Small intestine (tissue), 7 donors: ENCODE results near the gene AOAH. TPM values are rescaled to one million over a fixed set of nuclear protein-coding genes. Genes with fewer than 3 reads are reported as not detected.

ENCODE experiments used
- DNase-seq, 2 donors: peaks; one replicate each; pipeline versions ENCODE4 v3.0.0 to v3.0.0-alpha.2; 2013
- FAIRE-seq: peaks from 2 replicates; lab custom pipeline; 2012; peaks lifted over from hg19 to GRCh38; lab: Jason Lieb, UNC
- H3K27ac ChIP-seq, 3 donors: one replicate each; pipeline ENCODE4 v1.5.1; 2013; ENCODE audit warnings: low read length in 2 of 3, mild to moderate bottlenecking in 2 of 3, control low read depth in 1 of 3, inconsistent platforms in 1 of 3, low read depth in 1 of 3, moderate library complexity in 1 of 3
- H3K27me3 ChIP-seq, 3 donors: one replicate each; pipeline ENCODE4 v1.6.1; 2013; ENCODE audit warnings: low read length in 3 of 3, inconsistent platforms in 1 of 3; ENCODE audit not compliant: control insufficient read depth in 3 of 3, insufficient read depth in 3 of 3
- H3K36me3 ChIP-seq, 3 donors: one replicate each; pipeline ENCODE4 v1.6.1; 2013; ENCODE audit warnings: low read length in 3 of 3, inconsistent platforms in 1 of 3, low read depth in 1 of 3, mild to moderate bottlenecking in 1 of 3, moderate library complexity in 1 of 3; ENCODE audit not compliant: control insufficient read depth in 3 of 3, insufficient read depth in 2 of 3
- H3K4me1 ChIP-seq, 3 donors: one replicate each; pipeline ENCODE4 v1.6.1; 2013; ENCODE audit warnings: low read length in 2 of 3, inconsistent platforms in 1 of 3, low read depth in 1 of 3, mild to moderate bottlenecking in 1 of 3, moderate library complexity in 1 of 3; ENCODE audit not compliant: control insufficient read depth in 3 of 3, insufficient read depth in 2 of 3
- H3K4me3 ChIP-seq, 3 donors: one replicate each; pipeline ENCODE4 v1.5.1; 2013; ENCODE audit warnings: low read length in 3 of 3, control low read depth in 1 of 3, inconsistent platforms in 1 of 3, low read depth in 1 of 3, mild to moderate bottlenecking in 1 of 3, moderate library complexity in 1 of 3
- H3K9me3 ChIP-seq, 2 donors: one replicate each; pipeline ENCODE4 v1.6.1; 2013; ENCODE audit warnings: low read depth in 1 of 2, low read length in 1 of 2; ENCODE audit not compliant: control insufficient read depth in 2 of 2, insufficient read depth in 1 of 2
- WGBS, 3 donors: extraction: QIAGEN DNeasy Blood & Tissue Kit; methylation state at CpG; one replicate each; pipeline ENCODE4 v1.1.7; 2013; 5-methylcytosine and 5-hydroxymethylcytosine counted together
- polyA plus RNA-seq, 4 donors: library from polyadenylated mRNA; stranded (reverse) in 3 of 4; unstranded in 1 of 4; fragments of 200-250 nt in 3 of 4; fragments of 120-200 nt in 1 of 4; gene quantifications; one replicate each; pipeline versions ENCODE4 v1.2.1 to v1.2.3, GENCODE V29; 2013
- donor health status: healthy with polysubstance abuse.
- donor health status: control.
- donor health status: control.
- donor health status: Bipolar disorder and iron deficiency.
- donor health status: healthy.

Gene AOAH
- polyA plus RNA-seq, 4 donors, result 2.9 to 20.4 (median 8.4) TPM

GRCh38 chr7:36747280-36748016, 23.2 kb upstream of the AOAH start:
- no peaks in the 10 kb centered on the region for H3K36me3 ChIP-seq
- 70 to 83% (median 77%) methylated on average over 4 of the region's 4 CpGs for WGBS, 3 donors
- DNase-seq (peak in 1 of 2 donors; percentile 77), FAIRE-seq (no peak)
- no peaks in the 10 kb centered on the region for H3K9me3 ChIP-seq
- peaks cover 0 to 45% (median 0%) of the 10 kb centered on the region in 3 donors for H3K4me1 ChIP-seq
- H3K27ac ChIP-seq, result peak overlapping the region in 1 of 3 donors; percentile 80
- no peaks in the 10 kb centered on the region for H3K27me3 ChIP-seq
- no peak overlapping the region for H3K4me3 ChIP-seq

GRCh38 chr7:36746347-36746746, 22.1 kb upstream of the AOAH start:
- FAIRE-seq (no peak), DNase-seq (peak in 1 of 2 donors; percentile 67)
- Histone ChIP-seq H3K36me3 (no peaks in the 10 kb centered on the region), H3K27ac (peak overlapping the region in 1 of 3 donors; percentile 80), H3K27me3 (no peaks in the 10 kb centered on the region), H3K4me3 (no peak overlapping the region), H3K4me1 (peaks cover 0 to 42% (median 0%) of the 10 kb centered on the region in 3 donors), H3K9me3 (peaks cover 0 to 5% of the 10 kb centered on the region in 2 donors)
- WGBS, 3 donors, result 37 to 56% (median 44%) methylated on average over 5 of the region's 5 CpGs

- H3K4me3 ChIP-seq, result no peak overlapping the region
- no peak for DNase-seq
- H3K27ac ChIP-seq, result no peak overlapping the region
- FAIRE-seq, result no peak
- H3K9me3 ChIP-seq, result peaks cover 0 to 5% of the 10 kb centered on the region in 2 donors
- H3K27me3 ChIP-seq, result no peaks in the 10 kb centered on the region
- no peaks in the 10 kb centered on the region for H3K36me3 ChIP-seq
- WGBS, 3 donors, result 85 to 92% (median 90%) methylated on average over 6 of the region's 6 CpGs
- H3K4me1 ChIP-seq, result peaks cover 0 to 21% (median 0%) of the 10 kb centered on the region in 3 donors
Measured at GRCh38 chr7:36742911-36743775, 18.8 kb upstream of the AOAH start.

DNA sequence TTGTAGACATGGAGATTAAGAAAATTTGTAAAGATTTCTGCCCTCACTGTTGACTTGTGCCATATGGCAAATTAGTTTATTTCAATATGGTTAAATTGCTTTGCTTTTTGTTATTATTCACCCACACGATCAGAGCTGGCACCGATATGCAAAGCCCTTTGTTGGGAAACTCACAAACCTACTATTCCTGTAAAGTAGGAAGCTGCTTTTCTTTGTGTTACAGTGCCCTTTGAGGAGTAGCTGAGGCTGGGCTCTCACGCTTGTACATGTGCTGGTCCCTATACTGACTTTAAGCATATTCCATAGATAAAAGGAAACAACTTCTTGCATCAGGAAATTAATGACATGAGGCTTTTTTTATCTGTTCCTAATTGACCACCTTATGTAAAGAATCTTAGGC, 17.6 kb upstream of the AOAH start:
- Histone ChIP-seq H3K4me1 (peaks cover 0 to 14% (median 0%) of the 10 kb centered on the region in 3 donors), H3K36me3 (no peaks in the 10 kb centered on the region), H3K27me3 (no peaks in the 10 kb centered on the region), H3K9me3 (peaks cover 0 to 5% of the 10 kb centered on the region in 2 donors), H3K27ac (no peak overlapping the region), H3K4me3 (no peak overlapping the region)
- FAIRE-seq (no peak), DNase-seq (no peak)
- 85 to 97% (median 92%) methylated on average over 3 of the region's 3 CpGs for WGBS, 3 donors

DNA sequence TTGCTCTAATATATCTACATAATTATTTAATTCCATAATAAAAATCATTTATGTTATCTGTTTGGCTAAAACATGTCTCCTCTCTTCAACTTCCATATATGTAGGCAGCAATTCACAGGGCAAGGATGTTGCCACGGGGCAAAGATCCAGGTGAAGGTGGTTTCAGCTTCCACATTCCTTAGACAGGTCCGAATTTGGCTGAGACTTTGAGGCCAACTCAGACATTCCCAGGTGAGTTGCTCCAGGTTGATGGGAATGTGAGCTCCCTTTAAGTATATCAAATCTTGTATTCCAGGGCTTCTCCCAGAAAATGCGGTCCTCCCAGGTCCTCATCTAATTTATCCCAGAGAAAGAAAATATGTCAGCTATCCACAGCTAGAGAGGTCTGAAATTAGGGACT, 15.1 kb upstream of the AOAH start:
- 86 to 98% (median 91%) methylated on average over 3 of the region's 3 CpGs for WGBS, 3 donors
- H3K4me3 ChIP-seq, result no peak overlapping the region
- FAIRE-seq, result no peak

GRCh38 chr7:36736899-36737211, 12.6 kb upstream of the AOAH start:
- no peak overlapping the region for H3K4me3 ChIP-seq
- DNase-seq (peak in 1 of 2 donors; percentile 66), FAIRE-seq (no peak)
- H3K27me3 ChIP-seq, result no peaks in the 10 kb centered on the region
- H3K9me3 ChIP-seq, result peaks cover 0 to 6% of the 10 kb centered on the region in 2 donors
- no peaks in the 10 kb centered on the region for H3K36me3 ChIP-seq
- peak overlapping the region in 2 of 3 donors; percentile 19 to 47 for H3K27ac ChIP-seq
- H3K4me1 ChIP-seq, result peaks cover 0 to 18% (median 0%) of the 10 kb centered on the region in 3 donors
- WGBS, 3 donors, result 65 to 72% (median 67%) methylated on average over 6 of the region's 6 CpGs

More for the DNA sequence above, 15.1 kb upstream of the AOAH start:
- Histone ChIP-seq H3K27ac (no peak overlapping the region), H3K36me3 (no peaks in the 10 kb centered on the region), H3K4me1 (peaks cover 0 to 18% (median 0%) of the 10 kb centered on the region in 3 donors), H3K9me3 (peaks cover 0 to 5% of the 10 kb centered on the region in 2 donors), H3K27me3 (no peaks in the 10 kb centered on the region)
- no peak for DNase-seq

DNA sequence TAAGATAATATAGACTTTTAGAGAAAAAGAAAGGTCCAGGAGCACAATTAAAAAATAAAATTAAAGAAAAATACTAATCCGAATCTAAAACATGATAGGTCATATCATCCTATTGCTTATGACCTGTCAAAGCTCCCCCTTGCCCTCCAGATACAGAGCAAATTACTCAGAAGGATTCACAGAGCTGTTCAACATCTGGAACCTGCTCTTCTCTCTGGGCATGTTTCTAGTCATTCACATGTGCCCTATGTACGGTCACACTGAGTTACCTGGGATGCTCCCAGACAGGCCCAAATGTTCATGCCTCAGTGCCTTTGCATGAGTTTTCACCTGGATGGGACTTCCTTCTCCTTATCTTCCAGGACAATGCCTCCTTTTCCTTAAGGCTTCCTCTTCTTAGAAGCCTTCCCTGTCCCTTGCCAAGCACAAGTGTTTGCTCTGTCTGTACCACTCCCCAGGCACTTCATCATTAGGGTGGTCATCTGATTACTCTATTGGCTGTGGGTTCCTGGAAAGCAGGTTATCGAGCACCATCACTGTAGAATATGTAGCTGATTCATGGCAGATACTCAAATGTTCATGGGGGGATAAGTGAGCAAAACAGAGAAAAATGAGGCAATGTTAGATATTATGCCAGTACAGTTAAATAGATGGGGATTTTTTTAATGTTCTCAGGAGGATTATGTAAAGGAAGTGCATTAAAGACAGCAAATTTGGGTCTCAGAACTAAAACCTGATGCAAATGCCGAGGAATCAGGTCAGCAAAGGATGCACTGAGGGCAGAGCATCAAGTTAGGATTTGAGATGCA, 12.0 kb upstream of the AOAH start:
- no peaks in the 10 kb centered on the region for H3K36me3 ChIP-seq
- FAIRE-seq, result no peak
- no peaks in the 10 kb centered on the region for H3K27me3 ChIP-seq
- DNase-seq, result no peak
- no peak overlapping the region for H3K27ac ChIP-seq
- H3K4me3 ChIP-seq, result no peak overlapping the region
- WGBS, 3 donors, result 75 to 80% (median 80%) methylated on average over 4 of the region's 4 CpGs
- peaks cover 0 to 5% of the 10 kb centered on the region in 2 donors for H3K9me3 ChIP-seq
- peaks cover 0 to 18% (median 0%) of the 10 kb centered on the region in 3 donors for H3K4me1 ChIP-seq

DNA sequence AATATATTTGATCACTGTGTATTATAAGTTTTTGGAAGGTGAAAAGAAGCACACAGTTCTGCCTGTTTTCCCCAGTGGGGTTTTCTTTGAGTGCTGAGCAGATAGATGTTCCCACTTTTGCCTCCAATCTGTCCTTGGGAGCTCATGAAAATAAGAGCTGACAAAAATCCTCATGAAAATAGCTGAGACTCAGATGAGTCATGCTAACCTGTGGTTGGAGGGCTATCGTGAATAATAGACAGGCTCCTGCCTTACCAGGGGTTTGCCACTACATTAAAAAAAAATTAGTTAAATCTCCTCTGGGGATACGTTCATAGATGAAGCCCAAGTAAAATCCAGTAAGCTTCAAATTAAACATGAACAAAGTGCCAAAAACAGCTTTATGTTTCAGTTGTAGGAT, 10.9 kb upstream of the AOAH start:
- no peak for DNase-seq
- Histone ChIP-seq H3K4me3 (no peak overlapping the region), H3K9me3 (peaks cover 0 to 5% of the 10 kb centered on the region in 2 donors), H3K36me3 (no peaks in the 10 kb centered on the region), H3K27ac (no peak overlapping the region), H3K27me3 (no peaks in the 10 kb centered on the region), H3K4me1 (peaks cover 0 to 18% (median 0%) of the 10 kb centered on the region in 3 donors)
- 30 to 56% (median 42%) methylated on average over 2 of the region's 2 CpGs for WGBS, 3 donors
- FAIRE-seq, result no peak
